ENCODE results near the gene RNF41. TPM values are rescaled to one million over a fixed set of nuclear protein-coding genes. Genes with fewer than 3 reads are reported as not detected.

Gene RNF41
- total and polyA plus RNA-seq, 2 of the 13 experiments (the other 11 are each of a cell fraction or from before 2014, with no cell fraction given) = 27.1 to 39.4 TPM

- no peak for TF ChIP-seq THAP8 (CRISPR knock-in tag; IDR thresholded peaks at IDR 0.05; ENCODE audit: borderline replicate concordance)
- TF ChIP-seq ZNF780A (CRISPR knock-in tag; IDR thresholded peaks at IDR 0.05) = no peak
- no peak for TF ChIP-seq SP4 (CRISPR knock-in tag; IDR thresholded peaks at IDR 0.05)
- no peak for TF ChIP-seq RFX1 (IDR thresholded peaks at IDR 0.05)
- TF ChIP-seq ZFY (CRISPR knock-in tag; IDR thresholded peaks at IDR 0.05) = no peak
- TF ChIP-seq ZSCAN12 (CRISPR knock-in tag; IDR thresholded peaks at IDR 0.05) = no peak
- TF ChIP-seq HNRNPK (IDR thresholded peaks at IDR 0.05; ENCODE audit: low read depth, low read length, poor library complexity, severe bottlenecking) = peak; percentile 89
- TF ChIP-seq, protein P1, sequence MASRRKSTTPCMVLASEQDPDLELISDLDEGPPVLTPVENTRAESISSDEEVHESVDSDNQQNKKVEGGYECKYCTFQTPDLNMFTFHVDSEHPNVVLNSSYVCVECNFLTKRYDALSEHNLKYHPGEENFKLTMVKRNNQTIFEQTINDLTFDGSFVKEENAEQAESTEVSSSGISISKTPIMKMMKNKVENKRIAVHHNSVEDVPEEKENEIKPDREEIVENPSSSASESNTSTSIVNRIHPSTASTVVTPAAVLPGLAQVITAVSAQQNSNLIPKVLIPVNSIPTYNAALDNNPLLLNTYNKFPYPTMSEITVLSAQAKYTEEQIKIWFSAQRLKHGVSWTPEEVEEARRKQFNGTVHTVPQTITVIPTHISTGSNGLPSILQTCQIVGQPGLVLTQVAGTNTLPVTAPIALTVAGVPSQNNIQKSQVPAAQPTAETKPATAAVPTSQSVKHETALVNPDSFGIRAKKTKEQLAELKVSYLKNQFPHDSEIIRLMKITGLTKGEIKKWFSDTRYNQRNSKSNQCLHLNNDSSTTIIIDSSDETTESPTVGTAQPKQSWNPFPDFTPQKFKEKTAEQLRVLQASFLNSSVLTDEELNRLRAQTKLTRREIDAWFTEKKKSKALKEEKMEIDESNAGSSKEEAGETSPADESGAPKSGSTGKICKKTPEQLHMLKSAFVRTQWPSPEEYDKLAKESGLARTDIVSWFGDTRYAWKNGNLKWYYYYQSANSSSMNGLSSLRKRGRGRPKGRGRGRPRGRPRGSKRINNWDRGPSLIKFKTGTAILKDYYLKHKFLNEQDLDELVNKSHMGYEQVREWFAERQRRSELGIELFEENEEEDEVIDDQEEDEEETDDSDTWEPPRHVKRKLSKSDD (CRISPR knock-in tag; IDR thresholded peaks at IDR 0.05; ENCODE audit: low read depth) = no peak
- TF ChIP-seq ZNF331 (CRISPR knock-in tag; IDR thresholded peaks at IDR 0.05) = no peak
- no peak for TF ChIP-seq ZNF839 (CRISPR knock-in tag; IDR thresholded peaks at IDR 0.05; ENCODE audit: borderline replicate concordance)
- no peak for TF ChIP-seq ZSCAN9 (CRISPR knock-in tag; IDR thresholded peaks at IDR 0.05; ENCODE audit: borderline replicate concordance)
- TF ChIP-seq KAT8 (CRISPR knock-in tag; IDR thresholded peaks at IDR 0.05) = peak; percentile 84
- no peak for TF ChIP-seq KDM5B (CRISPR knock-in tag; IDR thresholded peaks at IDR 0.05; ENCODE audit: borderline replicate concordance)
- TF ChIP-seq, protein P2, sequence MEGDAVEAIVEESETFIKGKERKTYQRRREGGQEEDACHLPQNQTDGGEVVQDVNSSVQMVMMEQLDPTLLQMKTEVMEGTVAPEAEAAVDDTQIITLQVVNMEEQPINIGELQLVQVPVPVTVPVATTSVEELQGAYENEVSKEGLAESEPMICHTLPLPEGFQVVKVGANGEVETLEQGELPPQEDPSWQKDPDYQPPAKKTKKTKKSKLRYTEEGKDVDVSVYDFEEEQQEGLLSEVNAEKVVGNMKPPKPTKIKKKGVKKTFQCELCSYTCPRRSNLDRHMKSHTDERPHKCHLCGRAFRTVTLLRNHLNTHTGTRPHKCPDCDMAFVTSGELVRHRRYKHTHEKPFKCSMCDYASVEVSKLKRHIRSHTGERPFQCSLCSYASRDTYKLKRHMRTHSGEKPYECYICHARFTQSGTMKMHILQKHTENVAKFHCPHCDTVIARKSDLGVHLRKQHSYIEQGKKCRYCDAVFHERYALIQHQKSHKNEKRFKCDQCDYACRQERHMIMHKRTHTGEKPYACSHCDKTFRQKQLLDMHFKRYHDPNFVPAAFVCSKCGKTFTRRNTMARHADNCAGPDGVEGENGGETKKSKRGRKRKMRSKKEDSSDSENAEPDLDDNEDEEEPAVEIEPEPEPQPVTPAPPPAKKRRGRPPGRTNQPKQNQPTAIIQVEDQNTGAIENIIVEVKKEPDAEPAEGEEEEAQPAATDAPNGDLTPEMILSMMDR (CRISPR knock-in tag; IDR thresholded peaks at IDR 0.05) = peak; percentile 85
- 0 out of 2 replicates have a peak, but pooled peaks have one; percentile 26 for TF ChIP-seq TGIF2 (CRISPR knock-in tag; IDR thresholded peaks at IDR 0.05)
- TF ChIP-seq MIER2 (CRISPR knock-in tag; IDR thresholded peaks at IDR 0.05) = no peak
- TF ChIP-seq ZNF761 (CRISPR knock-in tag; conservative IDR thresholded peaks at IDR 0.05) = no peak
- TF ChIP-seq RFXAP (CRISPR knock-in tag; IDR thresholded peaks at IDR 0.05; ENCODE audit: borderline replicate concordance) = no peak
- TF ChIP-seq ZNF83 (CRISPR knock-in tag; IDR thresholded peaks at IDR 0.05; ENCODE audit: borderline replicate concordance) = no peak
- peak; percentile 88 for TF ChIP-seq STAG1 (CRISPR knock-in tag; IDR thresholded peaks at IDR 0.05)
- TF ChIP-seq SOX6 (IDR thresholded peaks at IDR 0.05) = no peak
- no peak for TF ChIP-seq SOX6 (CRISPR knock-in tag; IDR thresholded peaks at IDR 0.05)
- TF ChIP-seq MYPOP (CRISPR knock-in tag; IDR thresholded peaks at IDR 0.05) = no peak
- TF ChIP-seq GATA4 (IDR thresholded peaks at IDR 0.05; ENCODE audit: borderline replicate concordance, low read depth) = no peak
- TF ChIP-seq STAT5B (CRISPR knock-in tag; IDR thresholded peaks at IDR 0.05) = no peak
- no peak for TF ChIP-seq ZNF501 (CRISPR knock-in tag; IDR thresholded peaks at IDR 0.05)
- 0 out of 2 replicates have a peak, but pooled peaks have one; percentile 39 for TF ChIP-seq SAP130 (CRISPR knock-in tag; IDR thresholded peaks at IDR 0.05; ENCODE audit: low read depth)
Measured at GRCh38 chr12:56193025-56193578, 28.6 kb downstream of the RNF41 start (continued).

All from HepG2 (cell line).